ENCODE data around the gene NANP. TPM values are rescaled to one million over a fixed set of nuclear protein-coding genes. Genes with fewer than 3 reads are reported as not detected.

NANP gene
- total and polyA plus RNA-seq, 2 of the 13 experiments (the other 11 are each of a cell fraction or from before 2014, with no cell fraction given): 8.9 to 21.5 TPM

GRCh38 chr20:25623225-25623735, 534 bp downstream of the NANP start (continued):
- TF ChIP-seq ZSCAN5A (CRISPR knock-in tag; IDR thresholded peaks at IDR 0.05; ENCODE audit: borderline replicate concordance) (peak; percentile 83), ZNF878 (CRISPR knock-in tag; IDR thresholded peaks at IDR 0.05) (peak; percentile 15; the same call in 1 of the 2 replicates), EED (CRISPR knock-in tag; IDR thresholded peaks at IDR 0.05) (peak; percentile 84), MEIS1 (CRISPR knock-in tag; IDR thresholded peaks at IDR 0.05; ENCODE audit: borderline replicate concordance) (peak; percentile 13), ZNF709 (CRISPR knock-in tag; IDR thresholded peaks at IDR 0.05) (no peak), ZBTB25 (CRISPR knock-in tag; IDR thresholded peaks at IDR 0.05) (no peak; the same call in 1 of the 2 replicates), HINFP (CRISPR knock-in tag; IDR thresholded peaks at IDR 0.05; ENCODE audit: low read depth) (no peak; the same call in none of the 2 replicates), ZNF235 (CRISPR knock-in tag; IDR thresholded peaks at IDR 0.05; ENCODE audit: borderline replicate concordance) (no peak), IRF2 (CRISPR knock-in tag; IDR thresholded peaks at IDR 0.05) (peak; percentile 42; the same call in 1 of the 2 replicates), NFATC3 (CRISPR knock-in tag; IDR thresholded peaks at IDR 0.05) (no peak), POLR2A (IDR thresholded peaks at IDR 0.05; ENCODE audit: insufficient read depth in 1 of 2, low read depth in 2 of 2, low read length in 2 of 2) (no peak), SRY (CRISPR knock-in tag; IDR thresholded peaks at IDR 0.05) (0 out of 2 replicates have a peak, but pooled peaks have one; percentile 81), MZF1 (CRISPR knock-in tag; IDR thresholded peaks at IDR 0.05; ENCODE audit: borderline replicate concordance) (0 out of 2 replicates have a peak, but pooled peaks have one; percentile 49), IKZF1 (IDR thresholded peaks at IDR 0.05) (no peak), ZFP37 (CRISPR knock-in tag; IDR thresholded peaks at IDR 0.05; ENCODE audit: borderline replicate concordance) (no peak; the same call in 1 of the 2 replicates), AKAP8 (CRISPR knock-in tag; IDR thresholded peaks at IDR 0.05) (peak; percentile 87; the same call in 1 of the 2 replicates), SRF (IDR thresholded peaks at IDR 0.05; ENCODE audit: low read depth, low read length) (no peak), ZNF253 (CRISPR knock-in tag; IDR thresholded peaks at IDR 0.05; ENCODE audit: borderline replicate concordance) (0 out of 2 replicates have a peak, but pooled peaks have one; percentile 91), ATF3 (CRISPR knock-in tag; IDR thresholded peaks at IDR 0.05) (peak; percentile 9; the same call in 1 of the 2 replicates), ZNF17 (CRISPR knock-in tag; IDR thresholded peaks at IDR 0.05) (no peak), AHR (CRISPR knock-in tag; IDR thresholded peaks at IDR 0.05) (peak; percentile 66; the same call in 1 of the 2 replicates), HMG20B (CRISPR knock-in tag; conservative IDR thresholded peaks at IDR 0.05) (no peak), ZNF225 (CRISPR knock-in tag; IDR thresholded peaks at IDR 0.05) (peak; percentile 66; the same call in 1 of the 2 replicates), GLI4 (CRISPR knock-in tag; IDR thresholded peaks at IDR 0.05; ENCODE audit: borderline replicate concordance) (peak; percentile 83), HMG20A (CRISPR knock-in tag; IDR thresholded peaks at IDR 0.05; ENCODE audit: borderline replicate concordance) (no peak), FOXJ3 (CRISPR knock-in tag; IDR thresholded peaks at IDR 0.05; ENCODE audit: borderline replicate concordance) (no peak)
- TF ChIP-seq, protein P1, sequence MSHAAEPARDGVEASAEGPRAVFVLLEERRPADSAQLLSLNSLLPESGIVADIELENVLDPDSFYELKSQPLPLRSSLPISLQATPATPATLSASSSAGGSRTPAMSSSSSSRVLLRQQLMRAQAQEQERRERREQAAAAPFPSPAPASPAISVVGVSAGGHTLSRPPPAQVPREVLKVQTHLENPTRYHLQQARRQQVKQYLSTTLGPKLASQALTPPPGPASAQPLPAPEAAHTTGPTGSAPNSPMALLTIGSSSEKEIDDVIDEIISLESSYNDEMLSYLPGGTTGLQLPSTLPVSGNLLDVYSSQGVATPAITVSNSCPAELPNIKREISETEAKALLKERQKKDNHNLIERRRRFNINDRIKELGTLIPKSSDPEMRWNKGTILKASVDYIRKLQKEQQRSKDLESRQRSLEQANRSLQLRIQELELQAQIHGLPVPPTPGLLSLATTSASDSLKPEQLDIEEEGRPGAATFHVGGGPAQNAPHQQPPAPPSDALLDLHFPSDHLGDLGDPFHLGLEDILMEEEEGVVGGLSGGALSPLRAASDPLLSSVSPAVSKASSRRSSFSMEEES (CRISPR knock-in tag; IDR thresholded peaks at IDR 0.05): peak; percentile 27; the same call in 1 of the 2 replicates

Measured in HepG2 (cell line).